ACC112 (cell line): ENCODE results near the gene C1orf52.

Experiments
- H2AFZ ChIP-seq: fragments of 200-600 bp; sonication (generic); one replicate; pipeline ENCODE4 v1.6.0; 2017; ENCODE audit warnings: antibody characterized with exemption, low read length; ENCODE audit not compliant: unreplicated experiment
- H3K27ac ChIP-seq: fragments of 200-600 bp; sonication (generic); 2 replicates; pipeline ENCODE4 v1.5.1; 2014; ENCODE audit warnings: low read depth, mild to moderate bottlenecking, antibody characterized with exemption, low read length, moderate library complexity
- H3K27me3 ChIP-seq: fragments of 200-600 bp; sonication (generic); 2 replicates; pipeline ENCODE4 v1.6.1; 2014; ENCODE audit warnings: mild to moderate bottlenecking, antibody characterized with exemption, low read length, moderate library complexity, mixed read lengths; ENCODE audit not compliant: insufficient read depth
- H3K36me3 ChIP-seq: fragments of 200-600 bp; sonication (generic); 2 replicates; pipeline ENCODE4 v1.6.1; 2016; ENCODE audit warnings: mild to moderate bottlenecking, antibody characterized with exemption, low read length, moderate library complexity, mixed read lengths; ENCODE audit not compliant: insufficient read depth
- H3K4me1 ChIP-seq: fragments of 200-600 bp; sonication (generic); one replicate; pipeline ENCODE4 v1.6.1; 2016; ENCODE audit warnings: low read length, mixed read lengths; ENCODE audit not compliant: insufficient read depth, unreplicated experiment, control insufficient read depth
- H3K4me3 ChIP-seq: fragments of 200-600 bp; sonication (generic); 2 replicates; pipeline ENCODE4 v1.5.1; 2014; ENCODE audit warnings: mild to moderate bottlenecking, low read depth, low read length
- H3K79me2 ChIP-seq: fragments of 200-600 bp; sonication (generic); one replicate; pipeline ENCODE4 v1.6.0; 2016; ENCODE audit warnings: low read length; ENCODE audit not compliant: control insufficient read depth, unreplicated experiment, insufficient read depth

C1orf52 gene

DNA sequence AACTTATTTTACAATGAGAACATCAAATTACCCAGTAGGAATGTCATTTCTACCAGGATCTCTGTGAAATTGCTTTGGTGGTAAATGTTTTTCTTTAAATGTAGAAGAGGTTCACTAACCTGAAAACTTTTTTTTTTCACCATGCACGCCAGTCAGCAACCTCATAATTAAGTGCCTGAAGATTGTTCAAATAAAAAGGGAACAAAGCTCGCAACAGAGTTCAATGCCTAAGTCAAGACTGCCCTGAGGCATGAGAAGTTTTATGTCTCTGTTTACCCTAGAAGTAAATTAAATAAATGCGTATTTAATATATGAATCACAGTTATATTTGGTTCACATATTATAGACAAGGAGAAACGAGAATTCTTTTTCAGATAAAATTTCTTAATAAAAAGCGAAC, 44.8 kb downstream of the C1orf52 start:
- no peak overlapping the region for H3K4me3 ChIP-seq

GRCh38 chr1:85208488-85208887, 51.0 kb downstream of the C1orf52 start:
- no peak overlapping the region for H3K27ac ChIP-seq
- no peak overlapping the region for H2AFZ ChIP-seq
- no peaks in the 10 kb centered on the region for H3K27me3 ChIP-seq
- H3K79me2 ChIP-seq = no peaks in the 10 kb centered on the region
- no peaks in the 10 kb centered on the region for H3K36me3 ChIP-seq
- H3K4me1 ChIP-seq = peaks cover 17% of the 10 kb centered on the region
- H3K4me3 ChIP-seq = no peak overlapping the region

More for the DNA sequence above, 44.8 kb downstream of the C1orf52 start:
- no peaks in the 10 kb centered on the region for H3K36me3 ChIP-seq
- no peaks in the 10 kb centered on the region for H3K79me2 ChIP-seq
- no peaks in the 10 kb centered on the region for H3K4me1 ChIP-seq
- no peaks in the 10 kb centered on the region for H3K27me3 ChIP-seq
- H3K27ac ChIP-seq = no peak overlapping the region
- H2AFZ ChIP-seq = no peak overlapping the region

GRCh38 chr1:85203573-85204171, 55.8 kb downstream of the C1orf52 start:
- Histone ChIP-seq H3K4me1 (peaks cover 37% of the 10 kb centered on the region), H3K27me3 (no peaks in the 10 kb centered on the region), H3K36me3 (no peaks in the 10 kb centered on the region), H2AFZ (no peak overlapping the region), H3K4me3 (peak overlapping the region; percentile 1; the same call in 1 of the 2 replicates), H3K27ac (peak overlapping the region; percentile 17), H3K79me2 (peaks cover 6% of the 10 kb centered on the region)

DNA sequence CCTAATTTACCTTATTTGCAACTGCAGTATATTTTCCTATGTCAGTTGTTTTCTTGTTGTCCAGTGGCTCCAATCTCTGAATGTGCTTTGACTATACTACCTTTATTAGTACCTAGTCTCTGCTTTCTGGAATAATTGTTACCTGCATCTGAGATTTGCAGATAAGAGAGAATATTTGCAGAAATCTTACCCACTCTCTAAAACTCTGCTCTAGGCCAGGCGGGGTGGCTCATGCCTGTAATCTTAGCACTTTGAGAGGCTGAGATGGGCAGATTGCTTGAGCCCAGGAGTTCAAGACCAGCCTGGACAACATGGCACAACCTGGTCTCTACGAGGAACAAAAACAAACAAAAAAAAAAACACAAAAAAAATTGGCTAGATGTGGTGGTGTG, 56.6 kb downstream of the C1orf52 start:
- no peak overlapping the region for H2AFZ ChIP-seq
- peaks cover 9% of the 10 kb centered on the region for H3K79me2 ChIP-seq
- no peaks in the 10 kb centered on the region for H3K36me3 ChIP-seq
- no peak overlapping the region; the same call in 1 of the 2 replicates for H3K4me3 ChIP-seq
- H3K4me1 ChIP-seq = peaks cover 40% of the 10 kb centered on the region
- H3K27me3 ChIP-seq = no peaks in the 10 kb centered on the region
- no peak overlapping the region for H3K27ac ChIP-seq

GRCh38 chr1:85202092-85202863, 57.2 kb downstream of the C1orf52 start:
- Histone ChIP-seq H3K4me1 (peaks cover 40% of the 10 kb centered on the region), H2AFZ (peak overlapping the region; percentile 86), H3K36me3 (no peaks in the 10 kb centered on the region), H3K27ac (no peak overlapping the region), H3K27me3 (no peaks in the 10 kb centered on the region), H3K4me3 (peak overlapping the region; percentile 95), H3K79me2 (peaks cover 10% of the 10 kb centered on the region)

DNA sequence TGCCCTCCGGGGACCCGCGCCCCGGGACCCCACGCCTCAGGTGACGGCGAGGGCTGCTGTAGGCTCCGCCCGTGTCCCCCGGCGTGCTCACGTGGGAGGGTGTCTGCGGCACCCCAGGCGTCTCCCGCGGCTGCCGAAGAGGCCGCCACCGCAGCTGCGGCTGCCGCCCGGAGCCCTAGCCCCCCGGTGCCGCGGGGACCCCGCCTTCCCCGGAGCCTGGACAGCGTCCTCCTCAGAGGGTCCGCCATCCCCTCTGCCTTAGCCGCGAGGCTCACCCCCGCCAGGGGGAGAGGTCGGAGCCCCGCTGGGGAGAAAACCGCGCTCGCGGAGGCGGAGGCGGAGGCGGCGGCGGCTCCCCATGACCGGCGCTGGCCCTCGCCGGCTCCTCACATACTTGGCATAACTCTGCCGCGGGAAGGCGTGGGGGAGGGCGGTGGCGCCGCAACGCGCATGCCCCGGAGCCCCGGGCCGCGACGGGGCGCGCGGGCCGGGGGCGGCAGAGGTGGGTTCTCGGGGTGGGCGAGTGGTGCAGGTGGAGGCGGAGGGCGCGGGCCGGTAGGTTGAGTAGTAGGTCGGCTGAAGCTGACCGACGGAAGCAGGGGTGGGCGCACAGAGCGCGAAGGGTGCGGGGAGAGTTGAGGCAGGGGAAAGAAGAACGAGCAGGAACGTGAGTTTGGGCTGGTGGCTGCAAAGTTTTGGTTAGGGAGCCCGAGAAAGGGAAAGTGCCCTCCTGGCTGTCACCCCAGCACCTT, 57.9 kb downstream of the C1orf52 start:
- Histone ChIP-seq H3K79me2 (peaks cover 10% of the 10 kb centered on the region), H2AFZ (peak overlapping the region; percentile 86), H3K4me3 (peak overlapping the region; percentile 95), H3K4me1 (peaks cover 40% of the 10 kb centered on the region), H3K27me3 (no peaks in the 10 kb centered on the region), H3K36me3 (no peaks in the 10 kb centered on the region), H3K27ac (peak overlapping the region; percentile 25; the same call in 1 of the 2 replicates)

DNA sequence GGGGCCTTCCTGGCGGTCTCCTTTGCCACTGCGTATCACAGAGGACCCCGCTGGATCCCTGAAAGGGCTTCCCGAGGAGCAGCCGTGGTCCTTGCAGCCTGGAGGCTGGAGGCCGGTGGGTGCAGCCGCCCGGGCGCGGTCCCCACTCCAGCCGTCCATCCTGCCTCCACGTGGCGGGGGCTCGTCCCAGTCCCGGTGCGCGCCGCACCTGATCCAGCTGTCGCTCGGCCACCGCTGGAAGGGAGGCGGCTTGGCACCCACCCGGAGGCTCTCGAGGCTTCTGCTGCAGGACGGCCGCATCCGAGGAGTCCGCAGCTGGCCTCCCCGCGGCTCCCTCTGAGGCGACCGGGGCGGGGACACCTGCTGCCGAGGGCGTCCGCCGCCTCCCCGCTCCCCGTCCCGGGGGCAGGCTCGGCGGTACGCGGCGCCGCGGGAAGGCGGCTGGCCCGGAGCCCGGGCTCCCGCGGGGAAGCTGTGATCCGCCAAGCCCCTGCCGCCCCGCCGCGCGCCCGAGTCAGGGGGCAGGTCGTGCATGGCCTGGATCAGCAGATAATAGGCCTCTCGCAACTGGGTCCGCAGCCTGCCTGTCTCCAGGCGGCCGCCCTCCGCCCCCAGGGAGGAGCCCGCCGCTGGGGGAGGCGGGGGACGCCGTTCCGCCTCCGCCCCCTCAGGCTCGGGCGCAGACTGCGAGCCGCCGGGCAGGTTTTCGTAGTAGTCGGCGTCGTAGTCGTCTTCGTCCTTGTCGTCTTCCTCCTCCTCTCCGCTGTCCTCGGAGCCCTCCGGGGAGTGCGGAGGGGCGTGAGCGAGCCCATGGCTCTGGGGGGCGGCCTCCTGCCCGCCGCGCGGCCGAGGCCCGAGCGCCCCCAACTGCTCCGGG, 58.8 kb downstream of the C1orf52 start, which contains the start of gene SYDE2:
Gene SYDE2, minus strand, starts transcription at position 554 of the 877 bp plus-strand sequence. Its CDS starts 20 bp downstream, at position 534.
- Histone ChIP-seq H3K4me3 (peak within 1 kb of the TSS; percentile 95), H3K36me3 (no peaks in the 10 kb centered on the region), H3K27ac (peak within 1 kb of the TSS; percentile 25; the same call in 1 of the 2 replicates), H3K4me1 (peaks cover 40% of the 10 kb centered on the region), H3K79me2 (peaks cover 10% of the 10 kb centered on the region), H2AFZ (peak within 1 kb of the TSS; percentile 86), H3K27me3 (no peaks in the 10 kb centered on the region)
